GM19043 (cell line): ENCODE results near the gene UBXN6.

Experiments
- ATAC-seq: cut with Tn5 transposase; IDR thresholded peaks from one replicate; pipeline ENCODE4 v1.9.1; 2021; ENCODE audit warnings: low read depth; ENCODE audit not compliant: unreplicated experiment

Gene UBXN6

GRCh38 chr19:4443188-4443587, 14.4 kb downstream of the UBXN6 start:
- ATAC-seq, result no peak

DNA sequence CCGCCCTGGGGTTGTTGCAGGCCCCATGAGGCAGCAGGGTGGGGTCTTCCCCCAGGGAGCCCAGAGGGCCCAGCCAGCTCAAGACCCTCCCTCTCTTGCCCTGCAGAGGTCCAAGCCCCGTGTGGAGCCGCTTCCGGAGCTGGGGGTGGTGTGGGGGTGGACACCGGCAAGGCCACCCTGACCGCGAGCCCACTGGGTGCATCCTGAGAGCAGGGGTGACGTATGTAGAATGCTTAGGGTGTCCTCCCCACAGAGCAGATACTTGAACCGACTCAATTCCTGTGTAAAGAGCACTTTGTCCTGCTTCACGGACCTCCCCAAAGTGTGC, 14.8 kb downstream of the UBXN6 start:
- ATAC-seq, result no peak

- no peak for ATAC-seq
Measured at GRCh38 chr19:4441994-4442818, 15.4 kb downstream of the UBXN6 start.

- ATAC-seq, result no peak
Measured at GRCh38 chr19:4439243-4439642, 18.4 kb downstream of the UBXN6 start.

DNA sequence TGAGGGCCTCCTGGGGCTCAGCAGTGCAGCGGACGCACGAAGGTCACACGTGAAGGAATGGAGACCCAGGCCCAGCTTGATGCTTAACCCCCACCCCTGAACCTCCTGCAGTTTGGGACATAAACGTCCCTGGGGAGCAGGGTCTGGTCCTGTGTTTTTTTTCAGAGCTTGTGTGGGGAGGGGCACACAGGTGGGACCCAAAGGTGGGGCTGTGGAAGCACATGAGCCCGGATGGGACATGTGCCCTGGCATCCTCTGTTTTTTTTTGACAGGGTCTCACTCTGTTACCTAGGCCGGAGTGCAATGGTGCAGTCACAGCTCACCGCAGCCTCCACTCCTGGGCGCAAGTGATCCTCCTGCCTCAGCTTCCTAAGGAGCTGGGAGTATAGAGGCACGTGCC, 20.5 kb downstream of the UBXN6 start:
- ATAC-seq, result no peak

DNA sequence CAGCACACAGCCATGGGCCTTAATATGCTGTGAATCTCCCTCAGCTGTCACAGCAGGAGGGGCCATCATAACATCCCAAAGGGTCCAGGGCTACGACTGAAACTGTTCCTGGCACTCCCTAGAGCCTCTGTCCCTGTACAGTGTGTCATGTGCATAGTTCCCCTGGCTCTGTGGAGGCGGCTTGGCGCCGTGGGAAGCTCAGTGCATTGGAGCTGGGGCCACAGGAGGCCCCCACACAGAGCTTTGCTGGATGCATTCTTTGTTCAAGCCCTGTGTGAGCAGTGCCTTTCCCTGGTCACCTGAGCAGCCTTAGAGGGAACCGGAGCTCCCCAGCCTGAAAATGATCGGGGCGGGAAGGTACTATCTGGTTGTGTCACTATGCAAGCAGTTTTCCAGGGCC, 21.4 kb downstream of the UBXN6 start:
- ATAC-seq, result no peak

DNA sequence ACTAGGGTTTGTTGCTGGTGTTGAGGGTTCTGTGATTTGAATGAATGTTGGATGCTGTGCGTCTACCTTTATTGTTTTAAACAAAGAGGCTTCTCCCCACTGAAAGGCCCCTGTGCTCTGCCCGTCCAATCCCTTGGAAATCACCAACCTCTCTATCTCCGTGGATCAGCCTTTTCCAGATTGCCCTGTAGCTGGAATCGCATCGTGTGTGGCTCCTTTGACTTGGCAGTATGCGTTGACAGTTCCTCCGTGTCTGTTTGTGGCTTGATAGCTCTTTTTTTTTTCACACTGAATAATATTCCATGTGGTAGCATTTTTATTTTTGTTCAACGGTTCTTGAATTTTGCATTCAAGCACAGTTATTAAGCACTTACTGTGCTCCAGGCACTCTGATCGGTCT, 23.2 kb downstream of the UBXN6 start:
- no peak for ATAC-seq

DNA sequence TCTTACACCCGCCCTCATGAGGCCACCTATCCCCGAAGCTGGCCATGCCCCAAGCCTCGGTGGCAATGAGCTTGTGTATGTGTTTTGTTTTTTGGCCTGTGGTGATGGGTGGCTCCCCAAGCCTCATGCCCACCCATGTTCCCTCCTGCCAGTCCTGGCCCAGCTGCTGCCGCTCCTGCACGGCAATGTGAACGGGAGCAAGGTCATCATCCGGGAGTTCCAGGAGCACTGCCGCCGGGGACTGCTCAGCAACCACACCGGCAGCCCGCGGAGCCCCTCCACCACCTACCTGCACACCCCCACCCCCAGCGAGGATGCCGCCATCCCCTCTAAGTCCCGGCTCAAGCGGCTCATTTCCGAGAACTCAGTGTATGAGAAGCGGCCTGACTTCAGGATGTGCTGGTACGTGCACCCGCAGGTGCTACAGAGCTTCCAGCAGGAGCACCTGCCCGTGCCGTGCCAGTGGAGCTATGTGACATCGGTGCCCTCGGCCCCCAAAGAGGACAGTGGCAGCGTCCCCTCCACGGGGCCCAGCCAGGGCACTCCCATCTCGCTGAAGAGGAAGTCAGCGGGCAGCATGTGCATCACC, 24.6 kb downstream of the UBXN6 start:
- no peak for ATAC-seq

DNA sequence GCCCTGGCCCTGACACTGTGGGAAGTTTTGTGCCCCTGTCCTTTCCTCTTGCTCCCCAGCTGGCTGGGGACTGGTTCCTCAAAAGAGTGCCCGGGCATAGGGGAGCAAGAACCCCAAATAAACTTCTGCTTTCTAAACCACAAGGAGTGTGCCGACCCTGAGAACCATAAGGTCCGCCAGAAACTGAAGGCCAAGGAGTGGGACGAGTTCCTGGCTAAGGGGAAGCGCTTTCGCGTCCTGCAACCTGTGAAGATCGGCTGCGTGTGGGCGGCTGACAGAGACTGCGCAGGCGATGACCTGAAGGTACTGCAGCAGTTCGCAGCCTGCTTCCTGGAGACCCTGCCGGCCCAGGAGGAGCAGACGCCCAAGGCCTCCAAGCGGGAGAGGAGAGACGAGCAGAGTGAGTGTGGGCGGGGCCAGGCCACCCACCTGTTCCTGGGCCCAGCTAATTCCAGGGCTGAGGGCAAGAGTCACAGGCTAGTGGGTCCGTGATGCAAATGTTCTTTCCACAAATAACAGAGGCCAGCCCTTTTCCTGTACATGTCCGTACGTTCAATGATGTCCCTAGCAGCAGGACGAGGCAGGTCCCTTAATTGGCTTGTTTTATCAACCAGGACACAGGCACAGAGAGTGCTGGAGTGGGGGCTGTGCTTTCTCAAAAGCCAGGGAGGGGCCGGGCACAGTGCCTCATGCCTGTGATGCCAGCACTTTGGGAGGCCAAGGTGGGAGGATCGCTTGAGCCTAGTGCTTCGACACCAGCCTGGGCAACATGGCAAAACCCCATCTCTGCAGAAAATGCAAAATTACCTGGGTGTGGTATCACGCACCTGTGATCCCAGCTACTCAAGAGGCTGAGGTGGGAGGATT, 25.6 kb downstream of the UBXN6 start:
- no peak for ATAC-seq

- ATAC-seq, result no peak
Measured at GRCh38 chr19:4431296-4431695, 26.3 kb downstream of the UBXN6 start.

DNA sequence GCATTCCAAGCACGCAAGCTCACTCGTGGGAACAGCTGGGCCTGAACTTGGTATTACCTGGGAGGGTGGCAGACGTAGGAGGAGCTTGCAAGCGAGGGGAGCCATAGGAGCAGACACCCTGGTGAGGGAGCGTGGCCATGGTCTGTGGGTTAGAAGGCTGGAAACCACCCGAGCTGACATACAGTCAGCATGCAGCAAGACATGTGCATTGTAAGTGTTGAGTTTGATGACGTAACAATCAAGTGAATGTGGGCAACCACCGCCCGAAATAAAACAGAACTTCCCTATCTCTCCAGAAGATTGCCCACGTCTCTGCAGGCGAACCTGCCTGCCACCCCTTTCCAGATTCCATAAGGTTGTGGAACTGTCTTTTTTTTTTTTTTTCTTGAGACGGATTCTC, 26.8 kb downstream of the UBXN6 start:
- no peak for ATAC-seq

GRCh38 chr19:4429771-4430171, 27.8 kb downstream of the UBXN6 start:
- ATAC-seq, result no peak

DNA sequence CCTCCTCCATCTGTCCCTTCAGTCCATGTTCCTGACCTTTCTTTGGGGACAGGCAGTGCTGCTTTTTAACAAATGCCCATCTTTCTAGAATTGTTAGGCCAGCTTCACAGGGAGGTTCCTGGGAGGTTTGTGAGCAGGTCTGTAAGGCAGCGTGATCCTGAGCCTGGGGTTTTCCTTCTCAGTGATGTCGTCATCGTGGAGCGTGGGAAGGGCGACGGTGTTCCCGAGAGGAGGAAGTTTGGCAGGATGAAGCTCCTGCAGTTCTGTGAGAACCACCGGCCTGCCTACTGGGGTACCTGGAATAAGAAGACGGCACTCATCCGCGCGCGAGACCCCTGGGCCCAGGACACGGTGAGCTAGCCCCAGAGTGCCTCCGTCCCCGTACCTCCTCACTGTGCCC, 28.3 kb downstream of the UBXN6 start:
- ATAC-seq, result no peak

GRCh38 chr19:4428326-4428975, 29.1 kb downstream of the UBXN6 start:
- no peak for ATAC-seq

DNA sequence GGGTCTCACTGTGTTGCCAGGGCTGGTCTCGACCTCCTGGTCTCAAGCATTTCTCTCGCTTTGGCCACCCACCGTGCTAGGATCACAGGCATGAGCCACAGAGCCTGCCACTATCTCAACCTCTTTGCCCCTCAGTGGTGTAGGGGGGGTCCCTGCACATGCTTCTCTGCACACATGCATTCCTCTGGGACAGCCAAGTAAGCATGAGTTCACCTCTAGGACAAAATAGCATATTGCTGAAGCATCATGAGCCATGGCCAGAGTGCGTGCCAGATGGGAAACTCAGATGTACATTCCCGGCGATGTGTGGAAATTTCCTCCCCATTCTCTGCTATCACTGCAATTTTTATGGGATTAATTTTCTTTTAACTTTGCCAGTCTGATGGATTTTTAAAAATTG, 32.1 kb downstream of the UBXN6 start:
- ATAC-seq, result no peak

GRCh38 chr19:4423416-4424126, 34.0 kb downstream of the UBXN6 start:
- no peak for ATAC-seq

DNA sequence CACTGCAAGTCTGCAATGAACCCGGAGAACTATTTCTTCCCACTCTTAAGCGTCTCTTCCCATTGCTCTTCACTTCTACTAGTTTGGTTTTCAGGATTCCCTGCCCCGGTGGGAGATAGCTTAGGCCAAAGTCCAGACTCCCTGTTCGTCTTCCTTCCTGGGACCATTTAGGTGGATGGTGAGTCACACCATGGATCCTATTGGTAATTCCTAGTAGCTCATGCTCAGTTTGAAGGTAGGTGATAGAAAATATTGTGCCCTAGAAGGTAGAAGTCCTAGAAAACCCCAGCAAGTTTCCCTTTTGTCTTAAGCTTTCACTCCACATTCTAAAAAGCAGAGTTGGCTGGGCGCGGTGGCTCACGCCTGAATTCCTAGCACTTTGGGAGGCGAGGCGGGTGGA, 41.3 kb downstream of the UBXN6 start:
- no peak for ATAC-seq

GRCh38 chr19:4415352-4415751, 42.2 kb downstream of the UBXN6 start:
- ATAC-seq, result no peak

DNA sequence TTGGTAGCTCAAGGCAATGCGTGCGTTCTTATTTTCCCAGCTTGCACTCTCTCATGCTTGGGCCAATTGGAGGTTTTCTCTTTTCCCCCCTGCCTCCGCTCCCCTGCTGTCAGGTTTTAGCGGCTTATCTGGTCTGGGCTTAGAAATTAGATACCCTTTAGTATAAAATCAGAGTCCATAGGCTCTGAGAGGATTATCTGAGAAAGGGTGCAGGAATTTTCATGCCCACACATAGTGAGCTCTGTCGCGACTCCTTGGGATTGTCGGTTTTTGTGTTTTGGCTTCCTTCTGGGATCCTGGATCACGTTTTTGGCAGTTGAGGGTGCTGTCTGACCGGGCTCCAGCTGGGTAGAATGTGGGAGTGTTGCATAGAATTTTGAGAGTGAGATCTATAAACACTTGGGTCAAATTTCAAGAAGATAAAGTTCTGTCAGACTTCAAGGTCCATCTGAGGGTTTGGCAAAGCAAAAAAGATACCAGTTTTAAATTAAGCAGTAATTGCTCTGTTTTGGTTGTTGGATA, 42.7 kb downstream of the UBXN6 start:
- ATAC-seq, result no peak

DNA sequence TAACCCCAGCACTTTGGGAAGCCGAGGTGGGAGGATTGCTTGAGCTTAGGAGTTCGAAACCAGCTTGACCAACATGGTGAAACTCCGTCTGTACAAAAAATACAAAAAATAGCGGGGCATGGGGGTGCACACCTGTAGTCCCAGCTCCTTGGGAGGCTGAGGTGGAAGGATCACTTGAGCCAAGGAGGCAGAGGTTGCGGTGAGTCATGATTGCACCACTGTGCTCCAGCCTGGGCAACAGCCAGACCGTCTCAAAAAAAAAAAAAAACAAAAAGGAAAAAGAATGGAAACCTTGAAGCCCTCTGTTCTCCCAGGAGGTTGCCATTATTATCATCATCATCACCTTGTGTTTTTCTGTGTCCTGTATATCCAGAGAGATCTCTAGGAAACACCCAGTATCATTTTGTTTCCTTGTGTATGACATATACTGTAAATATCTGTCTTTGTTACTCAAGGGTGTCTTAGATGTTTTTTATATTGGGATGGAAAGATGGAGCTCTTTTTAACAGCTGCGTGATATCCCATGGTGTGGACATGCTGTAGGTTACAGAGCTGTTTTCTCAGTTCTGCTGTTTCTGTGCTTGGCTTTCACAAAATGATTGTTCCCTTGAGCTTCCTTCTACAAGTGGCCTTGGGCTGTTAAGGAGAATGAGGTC, 43.3 kb downstream of the UBXN6 start:
- ATAC-seq, result no peak
